HepG2 (cell line): ENCODE data around the gene POLH. TPM values are rescaled to one million over a fixed set of nuclear protein-coding genes. Genes with fewer than 3 reads are reported as not detected.

Experiments used
- ASH2L ChIP-seq: fragments of 300-600, 200-600 bp; sonication (generic); IDR thresholded peaks from 2 replicates; pipeline ENCODE4 v1.7.0; 2017; ENCODE audit warnings: low read depth, mild to moderate bottlenecking, moderate library complexity, mixed read lengths, low read length; ENCODE audit not compliant: insufficient read length
- KAT7 ChIP-seq: IDR thresholded peaks from 2 replicates; pipeline ENCODE4 v1.6.1; 2018; ENCODE audit warnings: borderline replicate concordance, missing compliant biosample characterization
- MAFG ChIP-seq: sonication (generic); formaldehyde crosslinking; IDR thresholded peaks from 2 replicates; pipeline ENCODE4 v1.5.1; 2020; ENCODE audit warnings: mild to moderate bottlenecking, missing genetic modification reagents
- MXD4 ChIP-seq: IDR thresholded peaks from 2 replicates; pipeline ENCODE4 v1.6.1; 2016; ENCODE audit warnings: mild to moderate bottlenecking, missing biosample characterization, missing genetic modification reagents
- ZNF616 ChIP-seq: sonication (generic); formaldehyde crosslinking; IDR thresholded peaks from 2 replicates; pipeline ENCODE4 v1.5.0; 2020; ENCODE audit warnings: low read depth, mild to moderate bottlenecking, missing genetic modification reagents
- ZNF644 ChIP-seq: IDR thresholded peaks from 2 replicates; pipeline ENCODE4 v1.6.1; 2016; ENCODE audit warnings: low read depth
- ZNF766 ChIP-seq: sonication (generic); formaldehyde crosslinking; IDR thresholded peaks from 2 replicates; pipeline ENCODE4 v1.5.0; 2020; ENCODE audit warnings: missing genetic modification reagents, borderline replicate concordance
- polyA plus RNA-seq, 8 experiments: library from polyadenylated mRNA; depleted of rRNA in 3 of 8; stranded (reverse) in 7 of 8; unstranded in 1 of 8; fragments of >200 nt; fragmentation: Illumina TruSeq in 4 of 8; extraction: Trizol in 4 of 8; gene quantifications; 2 replicates each; pipeline versions ENCODE4 v1.2.1 to v1.2.3, GENCODE V29; 2011 to 2016; ENCODE audit warnings: low read depth in 4 of 8, missing spikeins in 1 of 8, mixed read lengths in 1 of 8; ENCODE audit not compliant: insufficient read depth in 1 of 8
- total RNA-seq, 5 experiments: library from RNA; depleted of rRNA; stranded (reverse); fragments of >200 nt; fragmentation: Illumina TruSeq; extraction: Trizol; gene quantifications; 2 replicates each; pipeline ENCODE4 v1.2.3, GENCODE V29; 2016; ENCODE audit warnings: low read depth in 1 of 5
- TF ChIP-seq, protein P1 (sequence below), 2 experiments: fragments of 450-650 bp in 1 of 2; sonication (generic) in 1 of 2; formaldehyde crosslinking in 1 of 2; IDR thresholded peaks; 2 replicates each; pipeline versions ENCODE4 v1.6.1 to v1.8.0; 2016 to 2022; ENCODE audit warnings: antibody characterized with exemption in 1 of 2, mild to moderate bottlenecking in 1 of 2, missing genetic modification reagents in 1 of 2
- TF ChIP-seq, protein P2 (sequence below): sonication (generic); formaldehyde crosslinking; IDR thresholded peaks from 2 replicates; pipeline ENCODE4 v1.5.1; 2020; ENCODE audit warnings: mild to moderate bottlenecking, missing genetic modification reagents, moderate library complexity
- TF ChIP-seq, protein P3 (sequence below): sonication (generic); formaldehyde crosslinking; IDR thresholded peaks from 2 replicates; pipeline ENCODE4 v1.4.0; 2020; ENCODE audit warnings: missing genetic modification reagents
- TF ChIP-seq, protein P4 (sequence below): sonication (generic); formaldehyde crosslinking; IDR thresholded peaks from 2 replicates; pipeline ENCODE4 v1.4.0; 2020; ENCODE audit warnings: missing genetic modification reagents, mild to moderate bottlenecking, borderline replicate concordance

POLH gene
- total and polyA plus RNA-seq, 2 of the 13 experiments (the other 11 are each of a cell fraction or from before 2014, with no cell fraction given) = 11.6 to 25.0 TPM

DNA sequence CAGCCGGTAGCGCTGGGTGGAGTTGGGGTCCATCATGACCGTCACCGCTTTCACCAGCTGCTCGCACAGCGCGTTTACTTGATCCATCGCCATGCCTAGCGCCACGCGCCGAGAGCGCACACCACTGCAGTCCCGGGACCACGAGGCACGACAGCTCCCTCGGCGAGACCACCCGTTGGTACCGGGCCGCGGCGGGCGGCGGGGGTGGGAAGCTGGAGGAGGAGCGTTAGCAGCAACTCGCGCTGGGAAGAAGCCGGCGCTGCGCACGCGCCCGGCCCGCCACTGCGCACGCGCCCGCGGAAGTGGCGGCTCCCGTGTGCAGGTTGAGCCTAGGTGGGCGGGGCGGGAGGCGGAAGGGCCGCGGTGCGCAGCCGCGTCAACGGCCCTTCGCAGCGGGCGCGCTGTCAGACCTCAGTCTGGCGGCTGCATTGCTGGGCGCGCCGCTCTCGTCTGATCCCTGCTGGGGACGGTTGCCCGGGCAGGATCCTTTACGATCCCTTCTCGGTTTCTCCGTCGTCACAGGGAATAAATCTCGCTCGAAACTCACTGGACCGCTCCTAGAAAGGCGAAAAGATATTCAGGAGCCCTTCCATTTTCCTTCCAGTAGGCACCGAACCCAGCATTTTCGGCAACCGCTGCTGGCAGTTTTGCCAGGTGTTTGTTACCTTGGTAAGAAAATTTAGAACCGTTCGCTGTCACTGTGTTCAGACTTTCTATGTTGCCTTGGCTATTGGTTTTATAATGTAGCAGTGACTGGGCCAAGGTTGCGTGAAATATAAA lies at the start of gene POLH, which contains the start of gene XPO5 (continued):
- TF ChIP-seq, protein P1, sequence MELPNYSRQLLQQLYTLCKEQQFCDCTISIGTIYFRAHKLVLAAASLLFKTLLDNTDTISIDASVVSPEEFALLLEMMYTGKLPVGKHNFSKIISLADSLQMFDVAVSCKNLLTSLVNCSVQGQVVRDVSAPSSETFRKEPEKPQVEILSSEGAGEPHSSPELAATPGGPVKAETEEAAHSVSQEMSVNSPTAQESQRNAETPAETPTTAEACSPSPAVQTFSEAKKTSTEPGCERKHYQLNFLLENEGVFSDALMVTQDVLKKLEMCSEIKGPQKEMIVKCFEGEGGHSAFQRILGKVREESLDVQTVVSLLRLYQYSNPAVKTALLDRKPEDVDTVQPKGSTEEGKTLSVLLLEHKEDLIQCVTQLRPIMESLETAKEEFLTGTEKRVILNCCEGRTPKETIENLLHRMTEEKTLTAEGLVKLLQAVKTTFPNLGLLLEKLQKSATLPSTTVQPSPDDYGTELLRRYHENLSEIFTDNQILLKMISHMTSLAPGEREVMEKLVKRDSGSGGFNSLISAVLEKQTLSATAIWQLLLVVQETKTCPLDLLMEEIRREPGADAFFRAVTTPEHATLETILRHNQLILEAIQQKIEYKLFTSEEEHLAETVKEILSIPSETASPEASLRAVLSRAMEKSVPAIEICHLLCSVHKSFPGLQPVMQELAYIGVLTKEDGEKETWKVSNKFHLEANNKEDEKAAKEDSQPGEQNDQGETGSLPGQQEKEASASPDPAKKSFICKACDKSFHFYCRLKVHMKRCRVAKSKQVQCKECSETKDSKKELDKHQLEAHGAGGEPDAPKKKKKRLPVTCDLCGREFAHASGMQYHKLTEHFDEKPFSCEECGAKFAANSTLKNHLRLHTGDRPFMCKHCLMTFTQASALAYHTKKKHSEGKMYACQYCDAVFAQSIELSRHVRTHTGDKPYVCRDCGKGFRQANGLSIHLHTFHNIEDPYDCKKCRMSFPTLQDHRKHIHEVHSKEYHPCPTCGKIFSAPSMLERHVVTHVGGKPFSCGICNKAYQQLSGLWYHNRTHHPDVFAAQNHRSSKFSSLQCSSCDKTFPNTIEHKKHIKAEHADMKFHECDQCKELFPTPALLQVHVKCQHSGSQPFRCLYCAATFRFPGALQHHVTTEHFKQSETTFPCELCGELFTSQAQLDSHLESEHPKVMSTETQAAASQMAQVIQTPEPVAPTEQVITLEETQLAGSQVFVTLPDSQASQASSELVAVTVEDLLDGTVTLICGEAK (IDR thresholded peaks at IDR 0.05) = no peak
- TF ChIP-seq, protein P1 (CRISPR knock-in tag; IDR thresholded peaks at IDR 0.05) = peak; percentile 75
- TF ChIP-seq, protein P2, sequence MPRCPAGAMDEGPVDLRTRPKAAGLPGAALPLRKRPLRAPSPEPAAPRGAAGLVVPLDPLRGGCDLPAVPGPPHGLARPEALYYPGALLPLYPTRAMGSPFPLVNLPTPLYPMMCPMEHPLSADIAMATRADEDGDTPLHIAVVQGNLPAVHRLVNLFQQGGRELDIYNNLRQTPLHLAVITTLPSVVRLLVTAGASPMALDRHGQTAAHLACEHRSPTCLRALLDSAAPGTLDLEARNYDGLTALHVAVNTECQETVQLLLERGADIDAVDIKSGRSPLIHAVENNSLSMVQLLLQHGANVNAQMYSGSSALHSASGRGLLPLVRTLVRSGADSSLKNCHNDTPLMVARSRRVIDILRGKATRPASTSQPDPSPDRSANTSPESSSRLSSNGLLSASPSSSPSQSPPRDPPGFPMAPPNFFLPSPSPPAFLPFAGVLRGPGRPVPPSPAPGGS = peak; percentile 80; the same call in 1 of the 2 replicates
- peak; percentile 96 for TF ChIP-seq MXD4 (CRISPR knock-in tag)
- TF ChIP-seq, protein P3, sequence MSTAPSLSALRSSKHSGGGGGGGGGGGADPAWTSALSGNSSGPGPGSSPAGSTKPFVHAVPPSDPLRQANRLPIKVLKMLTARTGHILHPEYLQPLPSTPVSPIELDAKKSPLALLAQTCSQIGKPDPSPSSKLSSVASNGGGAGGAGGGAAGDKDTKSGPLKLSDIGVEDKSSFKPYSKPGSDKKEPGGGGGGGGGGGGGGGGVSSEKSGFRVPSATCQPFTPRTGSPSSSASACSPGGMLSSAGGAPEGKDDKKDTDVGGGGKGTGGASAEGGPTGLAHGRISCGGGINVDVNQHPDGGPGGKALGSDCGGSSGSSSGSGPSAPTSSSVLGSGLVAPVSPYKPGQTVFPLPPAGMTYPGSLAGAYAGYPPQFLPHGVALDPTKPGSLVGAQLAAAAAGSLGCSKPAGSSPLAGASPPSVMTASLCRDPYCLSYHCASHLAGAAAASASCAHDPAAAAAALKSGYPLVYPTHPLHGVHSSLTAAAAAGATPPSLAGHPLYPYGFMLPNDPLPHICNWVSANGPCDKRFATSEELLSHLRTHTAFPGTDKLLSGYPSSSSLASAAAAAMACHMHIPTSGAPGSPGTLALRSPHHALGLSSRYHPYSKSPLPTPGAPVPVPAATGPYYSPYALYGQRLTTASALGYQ (CRISPR knock-in tag) = peak; percentile 25; the same call in 1 of the 2 replicates
- TF ChIP-seq, protein P4, sequence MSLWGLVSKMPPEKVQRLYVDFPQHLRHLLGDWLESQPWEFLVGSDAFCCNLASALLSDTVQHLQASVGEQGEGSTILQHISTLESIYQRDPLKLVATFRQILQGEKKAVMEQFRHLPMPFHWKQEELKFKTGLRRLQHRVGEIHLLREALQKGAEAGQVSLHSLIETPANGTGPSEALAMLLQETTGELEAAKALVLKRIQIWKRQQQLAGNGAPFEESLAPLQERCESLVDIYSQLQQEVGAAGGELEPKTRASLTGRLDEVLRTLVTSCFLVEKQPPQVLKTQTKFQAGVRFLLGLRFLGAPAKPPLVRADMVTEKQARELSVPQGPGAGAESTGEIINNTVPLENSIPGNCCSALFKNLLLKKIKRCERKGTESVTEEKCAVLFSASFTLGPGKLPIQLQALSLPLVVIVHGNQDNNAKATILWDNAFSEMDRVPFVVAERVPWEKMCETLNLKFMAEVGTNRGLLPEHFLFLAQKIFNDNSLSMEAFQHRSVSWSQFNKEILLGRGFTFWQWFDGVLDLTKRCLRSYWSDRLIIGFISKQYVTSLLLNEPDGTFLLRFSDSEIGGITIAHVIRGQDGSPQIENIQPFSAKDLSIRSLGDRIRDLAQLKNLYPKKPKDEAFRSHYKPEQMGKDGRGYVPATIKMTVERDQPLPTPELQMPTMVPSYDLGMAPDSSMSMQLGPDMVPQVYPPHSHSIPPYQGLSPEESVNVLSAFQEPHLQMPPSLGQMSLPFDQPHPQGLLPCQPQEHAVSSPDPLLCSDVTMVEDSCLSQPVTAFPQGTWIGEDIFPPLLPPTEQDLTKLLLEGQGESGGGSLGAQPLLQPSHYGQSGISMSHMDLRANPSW (CRISPR knock-in tag) = no peak; the same call in 1 of the 2 replicates
- 0 out of 2 replicates have a peak, but pooled peaks have one; percentile 9 for TF ChIP-seq ZNF644 (CRISPR knock-in tag)
- peak; percentile 56 for TF ChIP-seq ZNF766
- TF ChIP-seq ASH2L = peak; percentile 92
- peak; percentile 97; the same call in 1 of the 2 replicates for TF ChIP-seq KAT7 (CRISPR knock-in tag)
- 0 out of 2 replicates have a peak, but pooled peaks have one; percentile 37 for TF ChIP-seq MAFG
- TF ChIP-seq ZNF616 (CRISPR knock-in tag) = peak; percentile 83
